NCI-H748 (cell line): ENCODE data around the gene AFDN.

Source experiments
- DNase-seq: peaks from one replicate; lab custom pipeline; 2025; ENCODE audit not compliant: unreplicated experiment; lab: John Stamatoyannopoulos, UW

AFDN gene

GRCh38 chr6:168013250-168013915 lies 186.7 kb downstream of the AFDN start:
- no peak for DNase-seq

GRCh38 chr6:168014428-168014827 lies 187.7 kb downstream of the AFDN start:
- DNase-seq, result no peak

- no peak for DNase-seq
Observed at GRCh38 chr6:168015009-168015408, 188.3 kb downstream of the AFDN start.

- DNase-seq, result no peak
Observed at GRCh38 chr6:168015482-168016175, 188.9 kb downstream of the AFDN start.

GRCh38 chr6:168016176-168016620 lies 189.5 kb downstream of the AFDN start:
- no peak for DNase-seq

- DNase-seq, result no peak
Observed at GRCh38 chr6:168016721-168017525, 190.2 kb downstream of the AFDN start.

- DNase-seq, result peak; percentile 35
Observed at GRCh38 chr6:168017629-168018028, 190.9 kb downstream of the AFDN start.

- DNase-seq, result no peak
Observed at GRCh38 chr6:168018664-168019063, 192.0 kb downstream of the AFDN start.

GRCh38 chr6:168020242-168020641 lies 193.5 kb downstream of the AFDN start:
- DNase-seq, result no peak

- no peak for DNase-seq
Observed at GRCh38 chr6:168021581-168021980, 194.9 kb downstream of the AFDN start.
